Astrocyte of the cerebellum (primary cell): Measurements from ENCODE around the gene TANC1.

Experiments used
- DNase-seq: peaks from one replicate; pipeline ENCODE4 v3.0.0-alpha.2; 2011; ENCODE audit warnings: low read depth
- H3K4me3 ChIP-seq: 2 replicates; pipeline ENCODE4 v1.5.1; 2011; ENCODE audit warnings: mild to moderate bottlenecking, low read depth, low read length, moderate library complexity
- CTCF ChIP-seq: IDR thresholded peaks from 2 replicates; pipeline ENCODE4 v1.5.1; 2012; ENCODE audit warnings: low read length, low read depth, moderate library complexity, mild to moderate bottlenecking; ENCODE audit errors: missing control alignments
- in situ Hi-C: cut with HindIII; loops from 2 replicates; pipeline ENCODE4 v1.10.0; 2017; ENCODE audit warnings: low sequenced_read_pairs

TANC1 gene

DNA sequence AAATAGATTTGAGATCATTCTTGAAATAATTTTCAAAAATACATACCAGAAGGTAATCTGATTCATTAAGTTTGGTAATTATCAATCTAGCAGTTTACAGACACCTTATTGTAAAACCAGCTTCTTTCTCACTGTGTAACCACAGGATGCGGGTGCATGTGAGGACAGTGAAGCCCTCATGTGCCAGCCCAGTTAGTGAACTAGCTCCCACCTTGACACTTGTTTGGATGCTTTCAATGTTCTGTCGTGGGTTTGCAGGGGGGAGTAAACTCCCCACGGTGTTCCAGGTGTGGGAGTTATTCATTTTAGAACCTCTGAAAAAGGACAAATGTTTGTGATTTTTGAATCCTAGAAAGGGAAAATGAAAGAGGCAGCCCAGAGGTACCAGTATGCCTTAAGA lies 259.0 kb downstream of the TANC1 start:
- in situ Hi-C loops, result no loop called here
- DNase-seq, result no peak
- no peak overlapping the region for H3K4me3 ChIP-seq
- no peak for TF ChIP-seq CTCF

DNA sequence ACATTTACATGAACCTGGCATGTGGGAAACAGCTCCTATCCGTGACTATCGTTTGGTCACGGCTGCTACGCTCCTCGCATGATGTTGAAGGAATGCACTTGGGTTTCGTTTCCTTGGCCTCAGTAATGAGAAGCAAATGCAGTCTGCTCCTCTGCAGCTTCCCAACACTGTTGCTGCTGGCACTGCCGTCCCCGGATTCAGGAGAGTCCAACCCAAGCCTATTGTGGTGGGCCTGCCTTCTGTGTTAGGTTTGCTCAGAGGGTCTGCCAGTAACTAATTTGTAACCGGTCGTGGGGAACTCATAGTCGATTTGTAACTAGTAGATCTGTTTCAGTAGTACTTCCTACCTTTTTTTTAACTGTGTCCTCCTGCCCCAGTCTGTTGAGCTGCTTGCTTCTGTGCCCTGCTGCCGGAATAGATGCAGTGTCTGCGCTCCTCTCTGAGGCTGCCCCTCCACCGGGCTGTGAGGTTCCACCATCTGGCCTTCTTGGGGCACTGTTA lies 259.7 kb downstream of the TANC1 start:
- DNase-seq, result peak; percentile 74
- in situ Hi-C loops, result no loop called here
- no peak overlapping the region for H3K4me3 ChIP-seq
- TF ChIP-seq CTCF, result no peak

GRCh38 chr2:159229476-159230144 lies 261.2 kb downstream of the TANC1 start:
- no peak for TF ChIP-seq CTCF
- no peak for DNase-seq
- H3K4me3 ChIP-seq, result no peak overlapping the region
- in situ Hi-C loops, result no loop called here

GRCh38 chr2:159230145-159230877 lies 261.9 kb downstream of the TANC1 start:
- in situ Hi-C loops, result no loop called here
- no peak for TF ChIP-seq CTCF
- no peak for DNase-seq
- no peak overlapping the region for H3K4me3 ChIP-seq

GRCh38 chr2:159232456-159233170 lies 264.2 kb downstream of the TANC1 start:
- H3K4me3 ChIP-seq, result no peak overlapping the region
- in situ Hi-C loops, result no loop called here
- TF ChIP-seq CTCF, result no peak
- DNase-seq, result no peak

DNA sequence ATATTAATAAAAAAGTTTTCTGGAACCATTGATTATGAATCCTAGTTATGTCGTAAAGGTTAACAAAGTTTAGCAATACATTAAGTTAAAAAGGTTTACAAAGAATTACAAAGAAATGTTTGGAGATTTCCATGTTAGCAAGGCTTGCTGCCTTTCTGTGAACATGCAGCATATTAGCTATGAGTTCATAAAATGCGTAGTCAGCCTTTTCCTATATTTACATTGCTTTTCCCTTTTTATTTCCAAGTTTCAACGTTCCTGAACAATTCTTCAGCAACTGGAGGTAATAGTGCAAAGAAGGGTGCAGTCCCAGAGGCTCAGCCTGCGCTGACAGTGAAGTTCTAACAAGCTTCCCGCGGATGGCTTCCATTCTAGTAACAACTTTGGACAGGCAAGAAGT lies 266.4 kb downstream of the TANC1 start:
- in situ Hi-C loops, result no loop called here
- H3K4me3 ChIP-seq, result no peak overlapping the region
- DNase-seq, result no peak
- TF ChIP-seq CTCF, result no peak
